Stimulated activated CD4-positive, alpha-beta T cell treated with anti-CD3 and anti-CD28 coated beads, Interleukin-1b, Interleukin-23, amount 100 ng/mL, for 4 hours (primary cell): Measurements from ENCODE around the gene SUV39H1.
"Not testable (repeated sequence)": the region's sequence is repeated elsewhere in the genome, so short reads cannot be mapped to it uniquely, and the experiment has no call there.

Experiments
- DNase-seq, 2 donors: peaks; one replicate each; pipeline ENCODE4 v3.0.0-alpha.2; 2020; ENCODE audit warnings: low read depth in 2 of 2

Gene SUV39H1

GRCh38 chrX:48685416-48685815 is 11.1 kb upstream of the SUV39H1 start:
- DNase-seq = no peak

DNA sequence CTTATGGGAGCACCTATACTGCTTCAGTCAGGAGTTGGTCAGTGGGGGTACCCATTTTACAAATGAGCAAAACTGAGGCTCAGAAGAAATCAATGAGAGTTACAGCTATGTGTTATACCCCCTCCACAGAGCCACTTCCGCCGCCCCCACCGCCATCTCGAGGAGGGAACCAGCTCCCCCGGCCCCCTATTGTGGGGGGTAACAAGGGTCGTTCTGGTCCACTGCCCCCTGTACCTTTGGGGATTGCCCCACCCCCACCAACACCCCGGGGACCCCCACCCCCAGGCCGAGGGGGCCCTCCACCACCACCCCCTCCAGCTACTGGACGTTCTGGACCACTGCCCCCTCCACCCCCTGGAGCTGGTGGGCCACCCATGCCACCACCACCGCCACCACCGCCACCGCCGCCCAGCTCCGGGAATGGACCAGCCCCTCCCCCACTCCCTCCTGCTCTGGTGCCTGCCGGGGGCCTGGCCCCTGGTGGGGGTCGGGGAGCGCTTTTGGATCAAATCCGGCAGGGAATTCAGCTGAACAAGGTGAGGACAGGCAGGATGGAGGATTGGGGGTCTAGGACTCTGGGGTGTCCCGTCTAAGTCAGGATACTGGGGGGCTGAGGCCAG is 7.9 kb upstream of the SUV39H1 start:
- DNase-seq = no peak

GRCh38 chrX:48689208-48689920 is 7.2 kb upstream of the SUV39H1 start:
- no peak for DNase-seq

DNA sequence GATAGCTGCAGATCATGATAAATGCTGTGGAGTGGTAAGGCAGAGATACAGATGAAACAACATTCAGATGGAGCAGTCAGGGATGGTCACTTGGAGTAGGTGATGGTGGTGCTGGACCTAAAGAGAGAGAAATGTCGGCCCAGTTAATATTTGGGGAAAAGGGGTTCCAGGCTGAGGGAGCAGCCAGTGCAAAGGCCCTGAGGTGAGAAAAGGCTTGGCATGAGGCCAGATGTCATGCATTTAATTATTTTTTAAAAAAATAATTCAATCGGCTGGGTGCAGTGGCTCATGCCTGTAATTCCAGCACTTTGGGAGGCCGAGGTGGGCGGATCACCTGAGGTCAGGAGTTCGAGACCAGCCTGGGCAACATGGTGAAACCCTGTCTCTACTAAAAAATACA is 4.8 kb upstream of the SUV39H1 start:
- DNase-seq = not testable (repeated sequence)

DNA sequence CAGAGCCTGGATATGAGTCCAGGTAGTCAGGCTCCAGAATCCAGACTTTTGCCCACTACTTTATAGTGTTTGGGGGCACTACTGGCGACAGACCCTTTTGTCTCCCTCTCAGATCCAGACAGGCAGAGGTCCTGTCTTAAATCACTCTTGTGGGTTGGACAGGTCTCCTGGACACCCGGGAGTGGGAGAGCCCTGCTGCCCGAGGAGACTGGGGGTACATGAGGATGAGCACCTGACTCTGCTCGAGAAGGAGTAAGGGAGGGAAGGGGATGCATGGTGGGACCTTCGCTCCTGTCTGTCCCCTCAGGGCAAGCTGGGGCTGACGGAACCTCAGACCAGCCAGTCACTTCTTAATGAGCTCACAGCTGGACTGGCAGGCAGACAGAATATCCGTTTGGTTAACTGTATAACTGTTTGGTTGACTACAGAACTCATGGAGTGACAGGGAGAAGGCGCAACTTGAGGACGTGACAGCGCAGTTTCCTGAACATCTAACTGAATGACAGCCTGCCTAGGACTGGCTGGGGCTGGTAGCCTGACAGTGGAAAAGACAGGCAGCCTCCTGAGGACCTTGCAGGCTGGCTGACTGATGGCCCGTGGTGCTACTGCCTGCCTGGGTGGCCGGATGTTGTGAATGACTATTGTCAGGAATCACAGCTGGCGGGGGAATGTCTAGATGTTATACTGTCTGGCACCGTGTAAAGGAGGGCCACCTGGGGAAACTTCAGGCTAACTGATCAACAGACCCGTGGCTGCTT is 1.6 kb upstream of the SUV39H1 start:
- DNase-seq = no peak

DNA sequence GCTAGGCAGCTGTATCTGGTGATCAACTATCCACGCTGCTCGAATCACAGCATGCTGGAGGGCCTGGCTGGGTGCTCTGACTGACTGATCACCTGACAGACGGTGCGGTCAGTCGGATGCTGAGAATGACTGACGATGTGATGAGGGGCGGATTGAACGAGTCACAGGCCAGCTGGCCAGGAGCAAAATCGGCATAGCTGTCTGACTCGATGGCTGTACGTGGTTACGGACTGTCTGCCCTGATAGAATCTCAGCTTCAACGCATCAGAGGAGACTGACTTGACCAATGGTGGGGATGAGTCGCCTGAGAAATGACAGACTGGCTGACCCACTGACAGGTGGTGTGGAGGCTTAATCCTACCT is 1.0 kb upstream of the SUV39H1 start:
- DNase-seq = no peak

- no peak for DNase-seq
Measured at GRCh38 chrX:48695925-48696300, 621 bp upstream of the SUV39H1 start.

DNA sequence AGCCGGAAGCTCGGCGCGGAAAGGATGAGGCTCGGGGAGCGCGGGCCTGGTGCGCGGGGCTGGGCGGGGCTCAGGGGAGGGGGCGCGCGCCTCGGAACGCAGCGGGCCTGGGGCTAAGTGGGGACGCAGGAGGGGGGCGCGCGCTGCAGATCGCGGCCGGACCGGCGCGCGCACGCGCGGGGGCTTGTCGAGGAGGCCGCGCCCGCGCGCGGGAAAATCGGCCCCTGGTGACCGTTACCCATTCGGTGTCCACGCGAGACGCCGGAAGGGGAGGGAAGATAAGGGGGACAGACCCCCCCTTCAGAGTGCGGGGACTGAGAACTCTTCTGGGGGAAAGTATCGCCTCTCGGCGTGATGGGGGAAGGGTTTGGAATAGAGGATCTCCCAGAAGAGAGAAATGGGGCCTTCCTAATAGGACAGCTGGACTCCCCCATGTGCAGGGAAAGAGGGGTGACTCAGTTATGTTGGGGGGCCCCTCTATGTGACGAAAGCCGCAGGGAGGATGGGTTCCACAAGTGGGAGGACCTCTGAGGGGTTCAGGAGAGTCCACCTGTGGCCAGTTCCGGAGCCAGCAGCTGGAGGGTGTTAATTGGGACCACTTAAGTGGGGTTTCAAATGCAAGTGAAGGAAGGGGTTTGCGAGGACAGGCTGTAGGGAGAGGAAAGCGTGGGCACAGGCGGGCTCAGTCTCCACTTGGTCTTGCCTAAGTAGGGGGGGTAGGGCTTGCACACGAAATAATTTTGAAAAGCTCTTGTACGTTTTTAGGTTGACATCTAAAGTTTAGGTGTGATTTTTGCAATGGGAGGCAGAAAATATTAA is 584 bp downstream of the SUV39H1 start:
- no peak for DNase-seq

DNA sequence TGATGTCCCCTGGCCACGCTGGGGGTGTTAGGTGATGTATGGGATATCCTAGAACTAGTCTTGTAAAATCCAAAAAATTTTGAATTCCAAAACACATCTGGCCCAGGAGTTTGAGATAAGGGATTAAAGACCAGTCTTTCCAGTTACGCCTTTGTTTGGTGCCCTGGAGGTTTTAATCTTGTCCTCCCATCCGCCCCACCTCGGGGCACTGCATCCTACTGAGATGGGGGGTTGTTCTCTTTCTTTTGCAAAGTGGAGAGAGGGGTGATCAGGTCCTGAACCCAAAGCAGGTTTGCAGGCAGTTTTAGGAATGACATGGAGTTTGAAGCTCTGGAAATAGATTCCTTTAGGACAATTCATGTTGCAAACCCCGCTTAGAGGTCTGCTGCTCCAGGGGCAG is 1.8 kb downstream of the SUV39H1 start:
- DNase-seq = no peak

DNA sequence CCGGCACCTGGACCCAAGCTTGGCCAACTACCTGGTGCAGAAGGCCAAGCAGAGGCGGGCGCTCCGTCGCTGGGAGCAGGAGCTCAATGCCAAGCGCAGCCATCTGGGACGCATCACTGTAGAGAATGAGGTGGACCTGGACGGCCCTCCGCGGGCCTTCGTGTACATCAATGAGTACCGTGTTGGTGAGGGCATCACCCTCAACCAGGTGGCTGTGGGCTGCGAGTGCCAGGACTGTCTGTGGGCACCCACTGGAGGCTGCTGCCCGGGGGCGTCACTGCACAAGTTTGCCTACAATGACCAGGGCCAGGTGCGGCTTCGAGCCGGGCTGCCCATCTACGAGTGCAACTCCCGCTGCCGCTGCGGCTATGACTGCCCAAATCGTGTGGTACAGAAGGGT is 3.7 kb downstream of the SUV39H1 start:
- no peak for DNase-seq

DNA sequence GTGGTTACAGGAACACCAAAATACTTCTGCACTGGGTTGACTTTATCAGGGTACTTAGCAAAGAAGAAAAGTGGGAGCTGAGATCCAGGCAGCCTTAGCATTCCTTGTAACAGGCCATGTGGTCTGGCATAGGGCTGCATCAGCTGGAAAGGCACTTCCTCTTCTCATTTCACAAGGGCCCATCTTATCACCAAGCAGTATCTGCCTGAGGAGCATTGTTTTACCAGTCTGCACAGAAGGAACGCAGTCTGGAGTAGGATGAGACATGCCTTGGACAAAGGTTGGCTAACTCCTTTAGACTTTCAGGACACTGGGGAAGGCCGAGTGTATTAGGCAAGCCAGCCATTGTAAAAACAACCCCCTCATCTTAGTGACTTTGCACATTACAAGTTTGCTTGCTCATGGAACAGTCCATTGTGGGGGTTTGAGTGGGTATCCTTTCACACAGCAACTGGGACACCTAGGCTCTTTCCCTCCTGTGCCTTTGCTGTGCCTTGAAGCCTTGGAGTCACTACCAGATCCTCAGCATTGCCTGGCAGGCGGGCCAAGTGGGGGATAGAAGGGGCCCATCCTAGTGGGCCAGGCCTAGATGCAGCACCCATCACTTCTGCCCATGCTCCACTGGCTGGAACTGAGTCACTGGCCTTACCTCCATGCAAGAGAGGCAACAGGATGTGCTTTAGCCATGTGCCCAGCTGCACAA is 4.6 kb downstream of the SUV39H1 start:
- no peak for DNase-seq

GRCh38 chrX:48702032-48702431 is 5.5 kb downstream of the SUV39H1 start:
- no peak for DNase-seq

- no peak for DNase-seq
Measured at GRCh38 chrX:48702716-48703115, 6.2 kb downstream of the SUV39H1 start.

GRCh38 chrX:48703228-48703627 is 6.7 kb downstream of the SUV39H1 start:
- DNase-seq = no peak

- no peak for DNase-seq
Measured at GRCh38 chrX:48703642-48704481, 7.3 kb downstream of the SUV39H1 start.

DNA sequence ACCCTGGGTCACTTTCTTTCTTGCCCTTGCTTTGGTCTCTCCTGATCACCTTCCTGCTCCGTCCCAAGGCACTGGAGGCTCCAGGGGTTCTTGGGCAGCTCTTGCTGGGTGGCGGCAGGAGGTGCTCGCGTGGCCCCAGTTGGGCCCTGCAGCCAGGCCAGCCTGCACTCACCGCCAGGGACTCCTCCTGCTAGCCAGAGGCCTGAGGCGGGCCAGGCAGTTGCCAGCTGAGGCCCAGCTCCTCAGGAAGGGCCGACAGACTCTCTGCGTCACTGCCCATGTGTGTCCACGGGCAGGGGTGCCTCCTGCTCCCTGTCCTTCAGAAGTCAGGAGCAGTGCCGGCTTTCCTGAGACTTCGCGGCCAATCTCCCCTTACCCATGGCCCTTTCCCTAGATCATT is 9.3 kb downstream of the SUV39H1 start:
- no peak for DNase-seq

DNA sequence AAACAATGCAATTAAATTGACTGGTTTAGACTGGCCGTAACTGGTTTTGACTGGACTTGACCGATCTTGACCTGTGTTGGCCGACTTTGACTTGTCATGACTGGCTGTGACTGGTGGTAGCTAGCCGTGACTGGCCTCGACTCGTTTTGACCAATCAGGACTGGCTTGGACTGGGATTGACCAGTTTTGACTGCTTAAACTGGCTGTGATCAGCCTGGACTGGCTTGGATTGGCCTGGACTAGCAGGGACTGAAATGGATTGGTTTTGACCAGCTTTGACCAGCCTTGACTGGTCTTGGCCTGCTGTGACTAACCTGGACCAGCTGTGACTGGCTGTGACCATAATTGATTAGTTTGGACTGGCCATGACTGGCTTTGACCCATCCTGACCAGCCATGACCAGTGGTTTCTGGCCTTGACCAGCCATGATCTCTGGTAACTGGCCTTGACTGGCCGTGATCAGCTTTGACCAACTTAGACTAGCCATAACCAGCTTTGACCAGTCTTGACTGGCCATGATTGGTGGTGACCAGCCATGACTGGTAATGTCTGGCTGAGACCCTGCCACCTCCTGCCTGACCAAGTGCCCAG is 13.1 kb downstream of the SUV39H1 start:
- no peak for DNase-seq

- no peak for DNase-seq
Measured at GRCh38 chrX:48711162-48711928, 14.8 kb downstream of the SUV39H1 start.

- no peak for DNase-seq
Measured at GRCh38 chrX:48711929-48712505, 15.5 kb downstream of the SUV39H1 start.
